ENCODE results near the gene RFT1. TPM values are rescaled to one million over a fixed set of nuclear protein-coding genes. Genes with fewer than 3 reads are reported as not detected.

RFT1 gene
- total and polyA plus RNA-seq, 2 experiments from 2014 or later = 11.3 to 13.3 TPM

DNA sequence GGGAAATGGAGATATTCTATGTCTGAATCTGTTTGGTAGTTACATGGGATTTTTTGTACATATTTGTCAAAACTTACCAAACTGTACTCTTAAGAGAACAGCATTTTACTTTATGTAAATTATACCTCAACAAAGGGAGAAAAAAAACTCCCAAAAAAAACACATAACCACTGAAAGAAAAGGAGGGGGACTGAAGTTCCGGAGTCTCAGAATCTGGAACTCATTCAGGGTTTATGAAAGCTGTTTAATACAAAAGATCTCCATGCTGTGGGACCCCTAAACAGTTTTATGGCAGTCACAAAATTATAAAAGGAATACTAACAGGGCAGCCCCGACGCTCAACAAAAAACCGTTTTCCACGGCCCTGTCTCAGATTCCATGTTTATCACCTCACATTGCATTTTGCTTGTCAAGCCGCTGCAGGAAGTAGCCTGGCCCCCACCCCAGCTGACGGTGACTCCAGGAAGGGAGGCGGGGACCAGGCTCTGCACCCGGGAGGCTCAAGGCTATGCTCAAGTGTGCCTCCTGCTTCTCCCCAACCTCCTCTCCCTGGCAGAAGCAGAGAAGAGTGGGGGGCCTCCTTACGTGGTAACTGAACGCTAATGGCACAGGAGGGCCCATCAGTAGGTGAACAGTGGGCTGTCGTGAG lies 29.3 kb downstream of the RFT1 start:
- no peaks in the 10 kb centered on the region; the same call in 1 of the 2 replicates for H3K36me3 ChIP-seq (ENCODE audit: insufficient read depth)
- Mint-ChIP-seq H3K4me1 (peaks cover 4% of the 10 kb centered on the region; the same call in 1 of the 3 replicates), H3K36me3 (ENCODE audit: low read depth) (peaks cover 22% of the 10 kb centered on the region), H3K9me3 (no peaks in the 10 kb centered on the region), H3K4me3 (no peak overlapping the region), H3K27me3 (ENCODE audit: insufficient read depth, low read depth, poor library complexity) (peaks cover 2% of the 10 kb centered on the region), H3K27ac (no peak overlapping the region)
- no peak overlapping the region for H3K4me2 ChIP-seq
- no peaks in the 10 kb centered on the region for H3K9me2 ChIP-seq (ENCODE audit: insufficient read depth)
- TF ChIP-seq, protein P1, sequence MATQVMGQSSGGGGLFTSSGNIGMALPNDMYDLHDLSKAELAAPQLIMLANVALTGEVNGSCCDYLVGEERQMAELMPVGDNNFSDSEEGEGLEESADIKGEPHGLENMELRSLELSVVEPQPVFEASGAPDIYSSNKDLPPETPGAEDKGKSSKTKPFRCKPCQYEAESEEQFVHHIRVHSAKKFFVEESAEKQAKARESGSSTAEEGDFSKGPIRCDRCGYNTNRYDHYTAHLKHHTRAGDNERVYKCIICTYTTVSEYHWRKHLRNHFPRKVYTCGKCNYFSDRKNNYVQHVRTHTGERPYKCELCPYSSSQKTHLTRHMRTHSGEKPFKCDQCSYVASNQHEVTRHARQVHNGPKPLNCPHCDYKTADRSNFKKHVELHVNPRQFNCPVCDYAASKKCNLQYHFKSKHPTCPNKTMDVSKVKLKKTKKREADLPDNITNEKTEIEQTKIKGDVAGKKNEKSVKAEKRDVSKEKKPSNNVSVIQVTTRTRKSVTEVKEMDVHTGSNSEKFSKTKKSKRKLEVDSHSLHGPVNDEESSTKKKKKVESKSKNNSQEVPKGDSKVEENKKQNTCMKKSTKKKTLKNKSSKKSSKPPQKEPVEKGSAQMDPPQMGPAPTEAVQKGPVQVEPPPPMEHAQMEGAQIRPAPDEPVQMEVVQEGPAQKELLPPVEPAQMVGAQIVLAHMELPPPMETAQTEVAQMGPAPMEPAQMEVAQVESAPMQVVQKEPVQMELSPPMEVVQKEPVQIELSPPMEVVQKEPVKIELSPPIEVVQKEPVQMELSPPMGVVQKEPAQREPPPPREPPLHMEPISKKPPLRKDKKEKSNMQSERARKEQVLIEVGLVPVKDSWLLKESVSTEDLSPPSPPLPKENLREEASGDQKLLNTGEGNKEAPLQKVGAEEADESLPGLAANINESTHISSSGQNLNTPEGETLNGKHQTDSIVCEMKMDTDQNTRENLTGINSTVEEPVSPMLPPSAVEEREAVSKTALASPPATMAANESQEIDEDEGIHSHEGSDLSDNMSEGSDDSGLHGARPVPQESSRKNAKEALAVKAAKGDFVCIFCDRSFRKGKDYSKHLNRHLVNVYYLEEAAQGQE (IDR thresholded peaks at IDR 0.05; ENCODE audit: unreplicated experiment) = no peak
- TF ChIP-seq EZH2 (IDR thresholded peaks at IDR 0.05; ENCODE audit: low read depth, unreplicated experiment) = no peak
- no peak for TF ChIP-seq ZNF331 (CRISPR knock-in tag; IDR thresholded peaks at IDR 0.05; ENCODE audit: low read depth)
- TF ChIP-seq STAT1 (IDR thresholded peaks at IDR 0.05; ENCODE audit: unreplicated experiment) = no peak
- TF ChIP-seq POLR2AphosphoS5 (IDR thresholded peaks at IDR 0.05; ENCODE audit: low read depth) = no peak
- H3K4me1 ChIP-seq (ENCODE audit: insufficient read depth) = no peaks in the 10 kb centered on the region
- no peaks in the 10 kb centered on the region; the same call in 1 of the 2 replicates for H4K20me1 ChIP-seq (replicated peaks; ENCODE audit: insufficient read depth)
- no peaks in the 10 kb centered on the region for H3F3A ChIP-seq (replicated peaks; ENCODE audit: low read depth)
- no peak overlapping the region for H2AFZ ChIP-seq
- H3K27ac ChIP-seq (ENCODE audit: low read depth) = no peak overlapping the region
- no peak for ATAC-seq
- H3K79me2 ChIP-seq (replicated peaks; ENCODE audit: insufficient read depth) = no peaks in the 10 kb centered on the region
- H3K4me3 ChIP-seq = no peak overlapping the region
- H3K27me3 ChIP-seq (ENCODE audit: insufficient read depth) = no peaks in the 10 kb centered on the region
- DNase-seq (ENCODE audit: low spot score) = no peak

GRCh38 chr3:53097887-53098286 lies 32.3 kb downstream of the RFT1 start:
- Histone ChIP-seq H3K27ac (ENCODE audit: low read depth) (no peak overlapping the region), H3K4me3 (no peak overlapping the region), H3K79me2 (replicated peaks; ENCODE audit: insufficient read depth) (no peaks in the 10 kb centered on the region), H3K36me3 (ENCODE audit: insufficient read depth) (no peaks in the 10 kb centered on the region; the same call in 1 of the 2 replicates), H3K9me2 (ENCODE audit: insufficient read depth) (no peaks in the 10 kb centered on the region), H3F3A (replicated peaks; ENCODE audit: low read depth) (no peaks in the 10 kb centered on the region), H4K20me1 (replicated peaks; ENCODE audit: insufficient read depth) (no peaks in the 10 kb centered on the region; the same call in 1 of the 2 replicates), H3K4me2 (no peak overlapping the region), H3K27me3 (ENCODE audit: insufficient read depth) (no peaks in the 10 kb centered on the region), H2AFZ (no peak overlapping the region), H3K4me1 (ENCODE audit: insufficient read depth) (no peaks in the 10 kb centered on the region)
- Mint-ChIP-seq H3K9me3 (no peaks in the 10 kb centered on the region), H3K36me3 (ENCODE audit: low read depth) (peaks cover 10% of the 10 kb centered on the region; the same call in 2 of the 3 replicates), H3K4me3 (no peak overlapping the region), H3K27ac (no peak overlapping the region), H3K27me3 (ENCODE audit: insufficient read depth, low read depth, poor library complexity) (peaks cover 2% of the 10 kb centered on the region), H3K4me1 (peaks cover 2% of the 10 kb centered on the region; the same call in 1 of the 3 replicates)
- DNase-seq (ENCODE audit: low spot score) = no peak
- ATAC-seq = no peak
- no peak for TF ChIP-seq ZNF331 (CRISPR knock-in tag; IDR thresholded peaks at IDR 0.05; ENCODE audit: low read depth)
- no peak for TF ChIP-seq EZH2phosphoT487 (IDR thresholded peaks at IDR 0.05; ENCODE audit: unreplicated experiment)
- TF ChIP-seq ZNF114 (CRISPR knock-in tag; IDR thresholded peaks at IDR 0.05) = no peak
- TF ChIP-seq CREB1 (CRISPR knock-in tag; IDR thresholded peaks at IDR 0.05; ENCODE audit: low read depth) = no peak
- TF ChIP-seq, protein P2, sequence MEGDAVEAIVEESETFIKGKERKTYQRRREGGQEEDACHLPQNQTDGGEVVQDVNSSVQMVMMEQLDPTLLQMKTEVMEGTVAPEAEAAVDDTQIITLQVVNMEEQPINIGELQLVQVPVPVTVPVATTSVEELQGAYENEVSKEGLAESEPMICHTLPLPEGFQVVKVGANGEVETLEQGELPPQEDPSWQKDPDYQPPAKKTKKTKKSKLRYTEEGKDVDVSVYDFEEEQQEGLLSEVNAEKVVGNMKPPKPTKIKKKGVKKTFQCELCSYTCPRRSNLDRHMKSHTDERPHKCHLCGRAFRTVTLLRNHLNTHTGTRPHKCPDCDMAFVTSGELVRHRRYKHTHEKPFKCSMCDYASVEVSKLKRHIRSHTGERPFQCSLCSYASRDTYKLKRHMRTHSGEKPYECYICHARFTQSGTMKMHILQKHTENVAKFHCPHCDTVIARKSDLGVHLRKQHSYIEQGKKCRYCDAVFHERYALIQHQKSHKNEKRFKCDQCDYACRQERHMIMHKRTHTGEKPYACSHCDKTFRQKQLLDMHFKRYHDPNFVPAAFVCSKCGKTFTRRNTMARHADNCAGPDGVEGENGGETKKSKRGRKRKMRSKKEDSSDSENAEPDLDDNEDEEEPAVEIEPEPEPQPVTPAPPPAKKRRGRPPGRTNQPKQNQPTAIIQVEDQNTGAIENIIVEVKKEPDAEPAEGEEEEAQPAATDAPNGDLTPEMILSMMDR (conservative IDR thresholded peaks at IDR 0.05; ENCODE audit: low read depth in 2 of 2) = no peak
- TF ChIP-seq STAT1 (IDR thresholded peaks at IDR 0.05; ENCODE audit: unreplicated experiment) = no peak
- no peak for TF ChIP-seq EZH2 (IDR thresholded peaks at IDR 0.05; ENCODE audit: low read depth, unreplicated experiment)
- TF ChIP-seq, protein P1 (IDR thresholded peaks at IDR 0.05; ENCODE audit: unreplicated experiment) = no peak
